ENCODE results near the gene ABCD3. TPM values are rescaled to one million over a fixed set of nuclear protein-coding genes. Genes with fewer than 3 reads are reported as not detected.

ABCD3 gene
- total and polyA plus RNA-seq, 2 of the 8 experiments (the other 6 are each of a cell fraction or from before 2014, with no cell fraction given), result 6.6 to 29.4 TPM

DNA sequence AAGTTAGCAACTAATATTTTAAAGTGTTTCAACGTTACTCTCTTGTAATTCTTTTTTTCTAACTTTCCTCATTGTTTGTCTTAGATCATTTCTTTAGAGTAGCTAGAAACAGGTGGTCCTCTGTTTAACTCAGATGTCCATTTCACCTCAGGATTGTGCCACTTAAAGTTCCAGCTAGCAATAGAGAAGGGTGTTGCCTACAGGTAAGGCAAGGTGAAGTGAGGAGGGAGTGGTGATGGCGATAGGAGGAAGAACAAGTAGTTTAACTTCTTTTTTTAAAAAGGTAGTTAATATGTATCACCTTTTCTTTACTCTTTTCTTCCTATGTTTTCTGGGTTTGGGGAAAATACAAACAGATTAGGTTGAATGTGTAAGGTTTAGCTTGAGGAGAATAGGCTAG lies 44.4 kb downstream of the ABCD3 start:
- Histone ChIP-seq H4K91ac (replicated peaks; ENCODE audit: insufficient read length, low read length) (no peak overlapping the region), H4K5ac (ENCODE audit: insufficient read length, low read depth, low read length) (no peak overlapping the region), H3K23me2 (ENCODE audit: low read depth, low read length) (no peaks in the 10 kb centered on the region), H2BK12ac (ENCODE audit: low read depth, low read length) (no peak overlapping the region), H4K8ac (ENCODE audit: extremely low read depth, insufficient read depth, low read length) (no peak overlapping the region), H2BK120ac (replicated peaks; ENCODE audit: low read depth, low read length) (no peak overlapping the region), H4K20me1 (replicated peaks in 1 of 2; ENCODE audit: control insufficient read depth in 1 of 2, insufficient read depth in 2 of 2, low read length in 2 of 2) (peaks cover 0 to 1% of the 10 kb centered on the region in 2 experiments), H3K4me1 (replicated peaks in 1 of 4; ENCODE audit: control insufficient read depth in 3 of 4, insufficient read depth in 4 of 4, low read length in 3 of 4) (peaks cover 0 to 2% (median 0%) of the 10 kb centered on the region in 4 experiments; a peak in 1 of 7 replicates), H3K27me3 (replicated peaks in 1 of 4; ENCODE audit: control insufficient read depth in 3 of 4, extremely low read depth in 1 of 4, insufficient read depth in 3 of 4, low read length in 3 of 4) (no peaks in the 10 kb centered on the region), H3K18ac (ENCODE audit: extremely low read depth, low read length) (no peak overlapping the region), H3K4me3 (ENCODE audit: extremely low read depth in 1 of 4, insufficient read depth in 2 of 4, low read depth in 3 of 4, low read length in 4 of 4) (no peak overlapping the region), H3K23ac (ENCODE audit: insufficient read length) (no peak overlapping the region), H3K14ac (ENCODE audit: insufficient read length) (no peak overlapping the region), H2BK15ac (ENCODE audit: low read length) (no peak overlapping the region), H3K79me1 (ENCODE audit: low read depth, low read length) (no peaks in the 10 kb centered on the region), H3K4ac (replicated peaks; ENCODE audit: insufficient read length, low read depth, low read length) (no peak overlapping the region), H3K79me2 (ENCODE audit: control insufficient read depth in 1 of 2, insufficient read depth in 2 of 2, low read length in 2 of 2) (no peaks in the 10 kb centered on the region), H3K36me3 (ENCODE audit: control insufficient read depth in 2 of 4, insufficient read depth in 4 of 4, low read length in 3 of 4) (peaks cover 0 to 11% (median 1%) of the 10 kb centered on the region in 4 experiments; a peak in 2 of 8 replicates), H2AFZ (ENCODE audit: low read length) (no peak overlapping the region), H3K4me2 (ENCODE audit: insufficient read depth in 1 of 2, low read depth in 2 of 2, low read length in 2 of 2) (no peak overlapping the region), H3K27ac (ENCODE audit: low read depth, low read length) (no peak overlapping the region), H3K56ac (replicated peaks; ENCODE audit: insufficient read length, low read depth, low read length) (no peak overlapping the region), H2AK5ac (ENCODE audit: low read depth, low read length) (no peak overlapping the region), H3K9me3 (ENCODE audit: insufficient read depth in 2 of 2, low read depth in 1 of 2, low read length in 1 of 2) (no peaks in the 10 kb centered on the region; a peak in 1 of 4 replicates), H2BK20ac (ENCODE audit: low read length) (no peak overlapping the region), H2BK5ac (ENCODE audit: low read depth, low read length) (no peak overlapping the region), H3K9ac (replicated peaks in 1 of 4; ENCODE audit: extremely low read depth in 1 of 4, low read depth in 3 of 4, low read length in 3 of 4) (no peak overlapping the region)
- TF ChIP-seq CBX5 (IDR thresholded peaks at IDR 0.05; ENCODE audit: low read depth, low read length), result no peak
- no peak for TF ChIP-seq TBP (IDR thresholded peaks at IDR 0.05; ENCODE audit: low read depth, low read length)
- TF ChIP-seq BCL11A (IDR thresholded peaks at IDR 0.05; ENCODE audit: low read depth in 2 of 2, low read length in 2 of 2), result no peak
- no peak for TF ChIP-seq E2F6 (IDR thresholded peaks at IDR 0.05)
- TF ChIP-seq BACH1 (IDR thresholded peaks at IDR 0.05; ENCODE audit: low read length), result no peak
- TF ChIP-seq SUZ12 (IDR thresholded peaks at IDR 0.05; ENCODE audit: low read length), result no peak
- no peak for TF ChIP-seq SIRT6 (IDR thresholded peaks at IDR 0.05; ENCODE audit: low read length)
- no peak for TF ChIP-seq SIX5 (IDR thresholded peaks at IDR 0.05; ENCODE audit: low read depth, low read length)
- no peak for TF ChIP-seq RFX5 (IDR thresholded peaks at IDR 0.05; ENCODE audit: borderline replicate concordance, low read depth, low read length)
- no peak for TF ChIP-seq GTF2F1 (IDR thresholded peaks at IDR 0.05; ENCODE audit: borderline replicate concordance, low read depth, low read length)
- TF ChIP-seq CHD2 (IDR thresholded peaks at IDR 0.05; ENCODE audit: low read length), result no peak
- TF ChIP-seq NANOG (IDR thresholded peaks at IDR 0.05; ENCODE audit: insufficient read depth, low read depth, low read length, poor library complexity, severe bottlenecking), result no peak
- TF ChIP-seq, protein P1, sequence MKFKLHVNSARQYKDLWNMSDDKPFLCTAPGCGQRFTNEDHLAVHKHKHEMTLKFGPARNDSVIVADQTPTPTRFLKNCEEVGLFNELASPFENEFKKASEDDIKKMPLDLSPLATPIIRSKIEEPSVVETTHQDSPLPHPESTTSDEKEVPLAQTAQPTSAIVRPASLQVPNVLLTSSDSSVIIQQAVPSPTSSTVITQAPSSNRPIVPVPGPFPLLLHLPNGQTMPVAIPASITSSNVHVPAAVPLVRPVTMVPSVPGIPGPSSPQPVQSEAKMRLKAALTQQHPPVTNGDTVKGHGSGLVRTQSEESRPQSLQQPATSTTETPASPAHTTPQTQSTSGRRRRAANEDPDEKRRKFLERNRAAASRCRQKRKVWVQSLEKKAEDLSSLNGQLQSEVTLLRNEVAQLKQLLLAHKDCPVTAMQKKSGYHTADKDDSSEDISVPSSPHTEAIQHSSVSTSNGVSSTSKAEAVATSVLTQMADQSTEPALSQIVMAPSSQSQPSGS (IDR thresholded peaks at IDR 0.05; ENCODE audit: low read length), result no peak
- ChIA-PET POLR2A (ENCODE audit: partially characterized antibody) (no interaction called here), CTCF (ENCODE audit: partially characterized antibody) (interaction anchor here (1.6 to 4.3 kb wide), 2 partner anchors 81 to 127 kb away, joined by 3 to 29 read pairs; no protein-coding TSS in a partner anchor)
- no peak for FAIRE-seq
- WGBS, 2 experiments (ENCODE audit: extremely low coverage in 1 of 2, insufficient coverage in 1 of 2, insufficient read length in 1 of 2, insufficient replicate concordance in 2 of 2, low coverage in 1 of 2, low lambda C conversion rate in 2 of 2, missing lambda C conversion rate in 1 of 2), result 82% methylated on average over 2 of the region's 2 CpGs; no CpG with 5 or more reads in 1 of the 2 experiments
- DNase-seq (ENCODE audit: low read depth in 1 of 2, low spot score in 2 of 2), result no peak
